C4-2B (cell line): ENCODE measurements around the gene LCN2.

Experiments
- H3K27ac ChIP-seq: fragments of 450-650 bp; 2 replicates; pipeline ENCODE4 v1.5.1; 2017
- CTCF ChIP-seq: fragments of 450-650 bp; conservative IDR thresholded peaks from 2 replicates; pipeline ENCODE4 v1.5.1; 2017; ENCODE audit warnings: mild to moderate bottlenecking
- ZFX ChIP-seq: fragments of 450-650 bp; IDR thresholded peaks from 2 replicates; pipeline ENCODE4 v1.6.1; 2017

LCN2 gene

GRCh38 chr9:128103589-128103962 lies 45.7 kb upstream of the LCN2 start:
- TF ChIP-seq ZFX, result no peak
- TF ChIP-seq CTCF, result no peak
- peak overlapping the region; percentile 57 for H3K27ac ChIP-seq

- no peak overlapping the region for H3K27ac ChIP-seq
- TF ChIP-seq ZFX (no peak), CTCF (no peak)
Observed at GRCh38 chr9:128104171-128104618, 45.1 kb upstream of the LCN2 start.

- H3K27ac ChIP-seq, result no peak overlapping the region
- TF ChIP-seq CTCF, result no peak
- TF ChIP-seq ZFX, result no peak
Observed at GRCh38 chr9:128105538-128106175, 43.6 kb upstream of the LCN2 start.

- TF ChIP-seq CTCF, result no peak
- no peak for TF ChIP-seq ZFX
- H3K27ac ChIP-seq, result no peak overlapping the region
Observed at GRCh38 chr9:128106181-128106939, 42.9 kb upstream of the LCN2 start.

GRCh38 chr9:128106940-128107467 lies 42.2 kb upstream of the LCN2 start:
- H3K27ac ChIP-seq, result no peak overlapping the region

GRCh38 chr9:128107468-128108268 lies 41.6 kb upstream of the LCN2 start:
- no peak overlapping the region for H3K27ac ChIP-seq
- TF ChIP-seq ZFX, result no peak
- TF ChIP-seq CTCF, result no peak

More at GRCh38 chr9:128106940-128107467, 42.2 kb upstream of the LCN2 start:
- TF ChIP-seq ZFX (no peak), CTCF (no peak)
